ENCODE measurements around the gene CCDC7. TPM values are rescaled to one million over a fixed set of nuclear protein-coding genes. Genes with fewer than 3 reads are reported as not detected.
"Not testable (repeated sequence)": the region's sequence is repeated elsewhere in the genome, so short reads cannot be mapped to it uniquely, and the experiment has no call there.

The CCDC7 gene
- total and polyA plus RNA-seq, 9 donors, result 2.0 to 34.6 (median 2.9) TPM

GRCh38 chr10:32446536-32447406 lies 831 bp downstream of the CCDC7 start:
- no peaks in the 10 kb centered on the region for H3K36me3 ChIP-seq (ENCODE audit: control insufficient read depth, insufficient read depth, low read length)
- peaks cover 2% of the 10 kb centered on the region for H3K4me1 ChIP-seq (ENCODE audit: control insufficient read depth, insufficient read depth, low read length)
- WGBS (ENCODE audit: insufficient coverage), result no CpG with 5 or more reads among the region's 18 CpGs
- peak overlapping the region; percentile 63 for H3K4me3 ChIP-seq (ENCODE audit: low read length)
- no peaks in the 10 kb centered on the region for H3K9me3 ChIP-seq (replicated peaks; ENCODE audit: control insufficient read depth, low read depth, low read length)
- no peaks in the 10 kb centered on the region for H3K27me3 ChIP-seq (ENCODE audit: control insufficient read depth, insufficient read depth, low read length)
- DNase-seq, result peak; percentile 84
- H3K27ac ChIP-seq (ENCODE audit: low read length), result peak overlapping the region; percentile 99

GRCh38 chr10:32454148-32454547 lies 8.2 kb downstream of the CCDC7 start:
- no peak for DNase-seq
- Histone ChIP-seq H3K36me3 (ENCODE audit: control insufficient read depth, insufficient read depth, low read length) (peaks cover 3% of the 10 kb centered on the region), H3K4me1 (ENCODE audit: control insufficient read depth, insufficient read depth, low read length) (no peaks in the 10 kb centered on the region), H3K27ac (ENCODE audit: low read length) (no peak overlapping the region), H3K4me3 (ENCODE audit: low read length) (no peak overlapping the region), H3K9me3 (replicated peaks; ENCODE audit: control insufficient read depth, low read depth, low read length) (no peaks in the 10 kb centered on the region), H3K27me3 (ENCODE audit: control insufficient read depth, insufficient read depth, low read length) (no peaks in the 10 kb centered on the region)
- no CpG with 5 or more reads among the region's 4 CpGs for WGBS (ENCODE audit: insufficient coverage)

- no peak overlapping the region for H3K4me3 ChIP-seq (ENCODE audit: low read length)
- peaks cover 6% of the 10 kb centered on the region for H3K36me3 ChIP-seq (ENCODE audit: control insufficient read depth, insufficient read depth, low read length)
- H3K9me3 ChIP-seq (replicated peaks; ENCODE audit: control insufficient read depth, low read depth, low read length), result no peaks in the 10 kb centered on the region
- H3K4me1 ChIP-seq (ENCODE audit: control insufficient read depth, insufficient read depth, low read length), result no peaks in the 10 kb centered on the region
- no peak for DNase-seq
- no peak overlapping the region for H3K27ac ChIP-seq (ENCODE audit: low read length)
- WGBS (ENCODE audit: insufficient coverage), result no CpG with 5 or more reads among the region's 1 CpG
- no peaks in the 10 kb centered on the region for H3K27me3 ChIP-seq (ENCODE audit: control insufficient read depth, insufficient read depth, low read length)
These were observed 13.2 kb downstream of the CCDC7 start for GRCh38 chr10:32459051-32459698.

- no peaks in the 10 kb centered on the region for H3K27me3 ChIP-seq (ENCODE audit: control insufficient read depth, insufficient read depth, low read length)
- no peak overlapping the region for H3K27ac ChIP-seq (ENCODE audit: low read length)
- WGBS (ENCODE audit: insufficient coverage), result no CpG with 5 or more reads among the region's 1 CpG
- H3K9me3 ChIP-seq (replicated peaks; ENCODE audit: control insufficient read depth, low read depth, low read length), result no peaks in the 10 kb centered on the region
- DNase-seq, result no peak
- H3K4me1 ChIP-seq (ENCODE audit: control insufficient read depth, insufficient read depth, low read length), result no peaks in the 10 kb centered on the region
- H3K36me3 ChIP-seq (ENCODE audit: control insufficient read depth, insufficient read depth, low read length), result peaks cover 4% of the 10 kb centered on the region
- no peak overlapping the region for H3K4me3 ChIP-seq (ENCODE audit: low read length)
These were observed 15.3 kb downstream of the CCDC7 start for GRCh38 chr10:32461203-32461602.

- H3K9me3 ChIP-seq (replicated peaks; ENCODE audit: control insufficient read depth, low read depth, low read length), result no peaks in the 10 kb centered on the region
- peaks cover 4% of the 10 kb centered on the region for H3K36me3 ChIP-seq (ENCODE audit: control insufficient read depth, insufficient read depth, low read length)
- no peaks in the 10 kb centered on the region for H3K27me3 ChIP-seq (ENCODE audit: control insufficient read depth, insufficient read depth, low read length)
- H3K4me3 ChIP-seq (ENCODE audit: low read length), result no peak overlapping the region
- H3K4me1 ChIP-seq (ENCODE audit: control insufficient read depth, insufficient read depth, low read length), result no peaks in the 10 kb centered on the region
- WGBS (ENCODE audit: insufficient coverage), result no CpG with 5 or more reads among the region's 1 CpG
- no peak for DNase-seq
- no peak overlapping the region for H3K27ac ChIP-seq (ENCODE audit: low read length)
These were observed 25.3 kb downstream of the CCDC7 start for GRCh38 chr10:32471232-32471631.

GRCh38 chr10:32477499-32477898 lies 31.6 kb downstream of the CCDC7 start:
- peaks cover 15% of the 10 kb centered on the region for H3K9me3 ChIP-seq (replicated peaks; ENCODE audit: control insufficient read depth, low read depth, low read length)
- DNase-seq, result no peak
- H3K36me3 ChIP-seq (ENCODE audit: control insufficient read depth, insufficient read depth, low read length), result peaks cover 1% of the 10 kb centered on the region
- no peaks in the 10 kb centered on the region for H3K27me3 ChIP-seq (ENCODE audit: control insufficient read depth, insufficient read depth, low read length)
- no CpG with 5 or more reads among the region's 1 CpG for WGBS (ENCODE audit: insufficient coverage)
- no peak overlapping the region for H3K27ac ChIP-seq (ENCODE audit: low read length)
- H3K4me1 ChIP-seq (ENCODE audit: control insufficient read depth, insufficient read depth, low read length), result no peaks in the 10 kb centered on the region
- no peak overlapping the region for H3K4me3 ChIP-seq (ENCODE audit: low read length)

GRCh38 chr10:32481606-32482005 lies 35.7 kb downstream of the CCDC7 start:
- no peaks in the 10 kb centered on the region for H3K4me1 ChIP-seq (ENCODE audit: control insufficient read depth, insufficient read depth, low read length)
- no peaks in the 10 kb centered on the region for H3K27me3 ChIP-seq (ENCODE audit: control insufficient read depth, insufficient read depth, low read length)
- no peaks in the 10 kb centered on the region for H3K36me3 ChIP-seq (ENCODE audit: control insufficient read depth, insufficient read depth, low read length)
- H3K9me3 ChIP-seq (replicated peaks; ENCODE audit: control insufficient read depth, low read depth, low read length), result peaks cover 15% of the 10 kb centered on the region
- no peak overlapping the region for H3K27ac ChIP-seq (ENCODE audit: low read length)
- H3K4me3 ChIP-seq (ENCODE audit: low read length), result no peak overlapping the region
- DNase-seq, result no peak

GRCh38 chr10:32483019-32483502 lies 37.1 kb downstream of the CCDC7 start:
- H3K9me3 ChIP-seq (replicated peaks; ENCODE audit: control insufficient read depth, low read depth, low read length), result peaks cover 15% of the 10 kb centered on the region
- not testable (repeated sequence) for H3K36me3 ChIP-seq (ENCODE audit: control insufficient read depth, insufficient read depth, low read length); H3K4me1 ChIP-seq (ENCODE audit: control insufficient read depth, insufficient read depth, low read length); H3K4me3 ChIP-seq (ENCODE audit: low read length); H3K27ac ChIP-seq (ENCODE audit: low read length); DNase-seq; H3K27me3 ChIP-seq (ENCODE audit: control insufficient read depth, insufficient read depth, low read length)

- not testable (repeated sequence) for H3K4me3 ChIP-seq (ENCODE audit: low read length); DNase-seq; H3K36me3 ChIP-seq (ENCODE audit: control insufficient read depth, insufficient read depth, low read length); H3K27ac ChIP-seq (ENCODE audit: low read length); H3K27me3 ChIP-seq (ENCODE audit: control insufficient read depth, insufficient read depth, low read length); H3K9me3 ChIP-seq (replicated peaks; ENCODE audit: control insufficient read depth, low read depth, low read length); H3K4me1 ChIP-seq (ENCODE audit: control insufficient read depth, insufficient read depth, low read length)
- whole genome bisulfite sequencing (ENCODE audit: insufficient coverage), result 97% methylated on average over 4 of the region's 10 CpGs
These were observed 42.1 kb downstream of the CCDC7 start for GRCh38 chr10:32488038-32488437.

- Histone ChIP-seq H3K4me3 (ENCODE audit: low read length) (no peak overlapping the region), H3K9me3 (replicated peaks; ENCODE audit: control insufficient read depth, low read depth, low read length) (no peaks in the 10 kb centered on the region), H3K4me1 (ENCODE audit: control insufficient read depth, insufficient read depth, low read length) (no peaks in the 10 kb centered on the region), H3K36me3 (ENCODE audit: control insufficient read depth, insufficient read depth, low read length) (no peaks in the 10 kb centered on the region), H3K27me3 (ENCODE audit: control insufficient read depth, insufficient read depth, low read length) (no peaks in the 10 kb centered on the region), H3K27ac (ENCODE audit: low read length) (no peak overlapping the region)
- 100% methylated on average over 1 of the region's 1 CpG for WGBS (ENCODE audit: insufficient coverage)
- no peak for DNase-seq
These were observed 43.2 kb downstream of the CCDC7 start for GRCh38 chr10:32489158-32489557.

Measured in muscle of leg (tissue), 11 donors.